Stimulated activated CD8-positive, alpha-beta memory T cell treated with anti-CD3 and anti-CD28 coated beads, Interleukin-12 subunit alpha, Interleukin-12 subunit beta, amount 100 ng/mL, for 4 hours (primary cell): ENCODE data around the gene GHR.
A peak's percentile ranks its signal among the peaks of the same experiment; 100 is the strongest.
"Not testable (repeated sequence)": the region's sequence is repeated elsewhere in the genome, so short reads cannot be mapped to it uniquely, and the experiment has no call there.

Experiments used
- DNase-seq: peaks from one replicate; pipeline ENCODE4 v3.0.0-alpha.2; 2020; ENCODE audit warnings: low read depth

The GHR gene

DNA sequence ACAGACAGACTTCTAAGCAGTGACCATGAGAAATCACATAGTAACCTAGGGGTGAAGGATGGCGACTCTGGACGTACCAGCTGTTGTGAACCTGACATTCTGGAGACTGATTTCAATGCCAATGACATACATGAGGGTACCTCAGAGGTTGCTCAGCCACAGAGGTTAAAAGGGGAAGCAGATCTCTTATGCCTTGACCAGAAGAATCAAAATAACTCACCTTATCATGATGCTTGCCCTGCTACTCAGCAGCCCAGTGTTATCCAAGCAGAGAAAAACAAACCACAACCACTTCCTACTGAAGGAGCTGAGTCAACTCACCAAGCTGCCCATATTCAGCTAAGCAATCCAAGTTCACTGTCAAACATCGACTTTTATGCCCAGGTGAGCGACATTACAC lies 295.4 kb downstream of the GHR start:
- DNase-seq = no peak

DNA sequence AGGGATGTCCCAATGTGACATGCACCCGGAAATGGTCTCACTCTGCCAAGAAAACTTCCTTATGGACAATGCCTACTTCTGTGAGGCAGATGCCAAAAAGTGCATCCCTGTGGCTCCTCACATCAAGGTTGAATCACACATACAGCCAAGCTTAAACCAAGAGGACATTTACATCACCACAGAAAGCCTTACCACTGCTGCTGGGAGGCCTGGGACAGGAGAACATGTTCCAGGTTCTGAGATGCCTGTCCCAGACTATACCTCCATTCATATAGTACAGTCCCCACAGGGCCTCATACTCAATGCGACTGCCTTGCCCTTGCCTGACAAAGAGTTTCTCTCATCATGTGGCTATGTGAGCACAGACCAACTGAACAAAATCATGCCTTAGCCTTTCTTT lies 295.8 kb downstream of the GHR start:
- no peak for DNase-seq

- DNase-seq = no peak
These were observed 297.0 kb downstream of the GHR start for GRCh38 chr5:42720251-42720650.

- no peak for DNase-seq
These were observed 298.2 kb downstream of the GHR start for GRCh38 chr5:42721484-42721883.

DNA sequence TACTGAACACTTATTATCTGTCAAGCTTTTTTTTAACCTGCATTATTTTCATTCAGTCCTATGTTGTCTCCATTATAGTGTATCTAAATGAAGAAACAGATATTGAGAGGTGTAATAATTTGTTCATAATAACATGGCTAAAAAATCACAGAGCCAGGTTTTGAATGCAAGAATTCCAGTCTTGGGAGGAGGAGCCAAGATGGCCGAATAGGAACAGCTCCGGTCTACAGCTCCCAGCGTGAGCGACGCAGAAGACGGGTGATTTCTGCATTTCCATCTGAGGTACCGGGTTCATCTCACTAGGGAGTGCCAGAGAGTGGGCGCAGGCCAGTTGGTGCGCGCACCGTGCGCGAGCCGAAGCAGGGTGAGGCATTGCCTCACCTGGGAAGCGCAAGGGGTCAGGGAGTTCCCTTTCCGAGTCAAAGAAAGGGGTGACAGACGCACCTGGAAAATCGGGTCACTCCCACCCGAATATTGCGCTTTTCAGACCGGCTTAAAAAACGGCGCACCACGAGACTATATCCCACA lies 311.4 kb downstream of the GHR start:
- not testable (repeated sequence) for DNase-seq

GRCh38 chr5:42740920-42741319 lies 317.7 kb downstream of the GHR start:
- DNase-seq = no peak

DNA sequence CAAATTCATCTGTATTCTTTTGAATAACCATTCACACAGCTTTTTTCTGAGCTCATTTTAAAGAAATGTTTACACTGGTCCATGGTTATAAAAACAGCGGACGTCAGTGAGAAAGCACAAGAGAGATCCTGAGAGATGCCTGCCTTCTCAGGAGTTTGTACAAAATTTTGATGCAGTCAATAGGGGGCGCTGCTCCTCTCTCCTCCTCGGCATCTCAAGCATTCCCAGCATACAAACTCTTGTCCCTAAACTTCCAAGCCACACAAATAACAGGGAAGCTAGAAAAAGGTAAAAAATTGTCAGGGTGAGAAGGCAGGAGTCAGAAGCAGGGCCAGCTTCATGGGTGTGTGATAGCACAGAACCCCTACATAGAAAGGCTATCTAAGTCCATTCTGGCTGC lies 322.2 kb downstream of the GHR start:
- no peak for DNase-seq

DNA sequence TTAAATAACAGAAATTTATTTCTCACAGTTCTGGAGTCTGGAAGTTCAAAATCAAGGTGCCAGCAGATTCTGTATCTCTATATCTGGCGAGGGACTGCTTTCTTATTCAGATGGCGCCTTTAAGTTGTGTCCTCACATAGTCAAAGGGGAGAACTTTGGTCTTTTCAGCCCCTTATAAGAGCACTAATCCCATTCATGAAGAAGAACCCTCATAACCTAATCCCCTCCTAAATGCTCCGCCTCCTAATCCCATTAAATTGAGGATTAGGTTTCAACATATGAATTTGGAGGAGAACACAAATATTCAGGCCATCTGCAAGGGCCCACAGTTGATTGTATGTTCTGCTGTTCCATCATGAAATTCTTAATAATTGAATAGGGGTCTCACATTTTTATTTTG lies 322.6 kb downstream of the GHR start:
- DNase-seq = no peak

GRCh38 chr5:42749020-42749419 lies 325.8 kb downstream of the GHR start:
- no peak for DNase-seq

DNA sequence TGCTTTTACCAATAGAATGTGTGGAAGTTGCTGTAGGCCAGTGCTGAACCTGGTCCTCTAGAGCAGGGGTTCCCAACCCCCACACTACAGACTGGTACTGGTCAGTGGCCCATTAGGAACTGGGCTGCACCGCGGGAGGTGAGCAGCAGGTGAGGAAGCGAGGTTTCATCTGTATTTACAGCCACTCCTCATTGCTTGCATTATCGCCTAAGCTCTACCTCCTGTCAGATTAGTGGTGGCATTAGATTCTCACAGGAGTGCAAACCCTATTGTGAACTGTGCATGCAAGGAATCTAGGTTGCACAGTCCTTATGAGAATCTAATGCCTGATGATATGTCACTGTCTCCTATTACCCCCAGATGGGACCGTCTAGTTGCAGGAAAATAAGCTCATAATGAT lies 327.3 kb downstream of the GHR start:
- DNase-seq = no peak

DNA sequence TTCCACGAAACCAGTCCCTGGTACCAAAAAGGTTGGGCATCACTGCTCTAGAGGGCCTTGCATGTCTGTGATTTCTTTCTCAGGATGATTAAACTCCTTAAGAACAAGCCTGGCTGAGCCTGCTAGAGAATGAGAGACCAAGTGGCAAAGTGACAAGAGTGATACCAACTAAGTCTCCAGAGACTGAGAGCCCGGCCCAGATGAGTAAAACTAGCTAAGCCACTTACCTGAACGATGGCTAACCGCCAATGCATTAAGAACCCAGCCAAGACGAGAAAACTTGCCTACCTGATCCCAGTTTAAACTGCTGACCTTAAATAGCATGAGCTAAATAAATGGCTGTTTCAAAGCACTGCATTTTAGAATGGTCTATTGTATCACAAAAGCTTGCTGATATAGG lies 327.8 kb downstream of the GHR start:
- no peak for DNase-seq

DNA sequence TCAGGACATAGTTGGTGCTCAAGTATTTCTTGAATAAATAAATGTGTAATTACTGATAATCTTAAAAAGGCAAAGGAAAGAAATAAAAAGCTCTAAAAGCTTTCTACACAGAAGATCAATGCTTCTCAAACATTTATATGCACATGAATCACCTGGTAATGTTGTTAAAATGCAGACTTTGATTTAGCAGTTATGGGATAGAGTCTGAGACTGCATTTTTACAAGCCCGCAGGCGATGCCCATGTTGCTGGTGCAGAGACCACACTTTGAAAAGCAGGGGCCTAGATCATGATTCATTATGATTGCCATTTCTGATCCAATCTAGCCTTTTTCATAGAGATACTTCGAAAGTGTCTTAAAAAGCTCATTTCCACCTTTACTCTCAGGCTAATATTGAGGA lies 329.9 kb downstream of the GHR start:
- DNase-seq = no peak

GRCh38 chr5:42756606-42757601 lies 333.7 kb downstream of the GHR start, which contains the start of gene CCDC152:
TSS of gene CCDC152 (plus strand) at chr5:42756818. CDS start at chr5:42759122, 2,304 bp downstream.
- peak; percentile 28 for DNase-seq

- DNase-seq = no peak
These were observed 336.2 kb downstream of the GHR start for GRCh38 chr5:42759456-42759855.

DNA sequence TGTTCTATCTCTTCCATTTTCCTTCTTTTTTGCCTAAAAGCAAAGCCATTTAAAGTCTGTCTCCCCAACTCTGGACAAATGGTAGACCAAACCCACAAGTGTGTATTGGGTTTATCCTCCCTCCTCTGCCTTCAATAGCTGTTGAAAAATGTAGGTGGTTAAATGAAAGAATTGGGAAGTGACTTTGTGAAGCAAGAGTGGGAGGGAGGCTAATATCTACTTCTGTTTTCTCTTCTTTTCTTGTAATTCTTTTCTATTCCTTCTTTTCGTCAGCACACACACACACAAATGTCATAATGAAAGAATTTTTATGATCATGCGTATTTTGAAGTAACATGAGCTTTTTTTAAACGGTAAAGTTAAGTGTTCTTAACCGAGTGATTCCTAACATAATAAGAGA lies 337.2 kb downstream of the GHR start:
- DNase-seq = no peak

- no peak for DNase-seq
These were observed 338.6 kb downstream of the GHR start for GRCh38 chr5:42761791-42762190.

DNA sequence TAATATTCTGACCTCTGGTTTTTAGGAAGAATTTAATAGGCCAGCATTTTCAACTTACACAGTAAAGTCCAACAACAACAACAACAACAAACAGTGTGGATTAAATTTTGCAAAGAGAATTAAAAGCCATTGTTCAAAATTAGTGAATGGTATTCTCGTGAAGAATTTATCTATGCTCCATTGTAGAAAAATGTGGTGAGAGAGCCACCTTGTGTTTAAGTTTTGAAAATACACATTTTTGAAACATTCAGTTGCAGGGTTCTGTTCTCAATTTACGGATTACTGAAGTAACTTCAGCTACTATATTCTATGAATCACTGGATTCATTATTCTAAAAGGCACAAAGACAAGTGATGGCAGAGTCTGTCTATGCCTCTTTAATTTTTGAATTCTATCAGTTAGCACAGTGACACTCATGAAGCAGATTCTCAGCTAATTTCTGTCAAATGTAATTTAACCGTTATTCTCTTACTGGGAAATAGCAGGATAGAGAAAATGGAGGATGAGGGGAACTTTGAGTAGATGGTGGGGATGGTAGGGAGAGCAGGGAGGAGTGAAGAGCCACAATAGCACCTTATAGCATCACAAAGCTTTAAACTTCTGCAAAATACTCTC lies 344.4 kb downstream of the GHR start:
- no peak for DNase-seq

DNA sequence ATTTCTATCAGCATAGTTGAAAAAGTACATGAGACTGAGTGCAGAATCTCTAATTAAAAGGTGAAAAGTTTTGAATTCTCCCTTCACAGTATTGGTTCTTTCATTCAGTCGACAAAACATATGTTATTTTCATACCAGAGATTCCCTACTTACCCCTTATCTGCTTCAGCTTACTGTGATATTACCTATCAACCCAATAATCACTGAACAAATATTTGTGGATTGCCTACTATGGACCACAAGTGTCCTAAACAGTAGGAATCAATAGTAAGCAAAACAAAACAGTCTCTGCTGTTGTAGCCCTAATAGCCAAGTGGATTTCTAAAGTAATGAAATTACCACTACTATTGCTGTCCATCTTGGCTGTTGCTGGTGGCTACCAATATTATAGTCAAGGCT lies 344.9 kb downstream of the GHR start:
- DNase-seq = no peak

GRCh38 chr5:42770003-42770402 lies 346.8 kb downstream of the GHR start:
- DNase-seq = no peak
